Brain microvascular endothelial cell (primary cell): ENCODE measurements around the gene MAP3K5.

Source experiments
- DNase-seq: peaks from one replicate; pipeline ENCODE4 v3.0.0-alpha.2; 2020
- H3K27ac ChIP-seq: fragments of 250-450 bp; sonication (Bioruptor Pico); 2 replicates; pipeline ENCODE4 v1.5.1; 2020; ENCODE audit warnings: mild to moderate bottlenecking, moderate library complexity
- H3K27me3 ChIP-seq: fragments of 250-450 bp; sonication (Bioruptor Pico); replicated peaks from 2 replicates; pipeline ENCODE4 v1.5.1; 2020; ENCODE audit warnings: mild to moderate bottlenecking
- H3K36me3 ChIP-seq: fragments of 250-450 bp; sonication (Bioruptor Pico); replicated peaks from 2 replicates; pipeline ENCODE4 v1.5.1; 2020; ENCODE audit warnings: mild to moderate bottlenecking
- H3K4me3 ChIP-seq: 2 replicates; pipeline ENCODE4 v1.5.1; 2011; ENCODE audit warnings: low read depth, mild to moderate bottlenecking, control low read depth, low read length, moderate library complexity
- in situ Hi-C: cut with HindIII; loops from 2 replicates; pipeline ENCODE4 v1.10.0; 2017; ENCODE audit warnings: low sequenced_read_pairs, low pct_ligation_motif_present
- TF ChIP-seq, protein P1 (sequence below): IDR thresholded peaks from 2 replicates; pipeline ENCODE4 v1.5.1; 2011; ENCODE audit warnings: low read depth, mild to moderate bottlenecking, moderate library complexity, low read length, control low read depth, inconsistent platforms; ENCODE audit errors: missing control alignments

The MAP3K5 gene

DNA sequence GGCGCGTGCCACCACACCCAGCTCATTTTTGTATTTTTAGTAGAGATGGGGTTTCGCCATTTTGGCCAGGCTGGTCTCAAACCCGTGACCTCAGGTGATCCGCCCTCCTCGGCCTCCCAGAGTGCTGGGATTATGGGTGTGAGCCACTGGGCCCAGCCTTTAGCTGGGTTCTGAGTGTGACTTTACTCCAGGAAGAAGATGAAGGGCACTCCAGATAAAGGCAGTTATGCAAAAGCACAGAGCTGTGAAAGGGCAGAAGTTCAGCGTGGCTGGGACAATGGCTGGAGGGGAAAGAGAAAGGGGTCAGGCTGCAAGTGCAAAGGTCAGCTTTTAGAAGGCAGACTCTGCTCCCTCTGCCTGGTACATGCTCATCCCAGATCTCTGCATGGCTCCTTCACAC is 39.7 kb downstream of the MAP3K5 start:
- TF ChIP-seq, protein P1, sequence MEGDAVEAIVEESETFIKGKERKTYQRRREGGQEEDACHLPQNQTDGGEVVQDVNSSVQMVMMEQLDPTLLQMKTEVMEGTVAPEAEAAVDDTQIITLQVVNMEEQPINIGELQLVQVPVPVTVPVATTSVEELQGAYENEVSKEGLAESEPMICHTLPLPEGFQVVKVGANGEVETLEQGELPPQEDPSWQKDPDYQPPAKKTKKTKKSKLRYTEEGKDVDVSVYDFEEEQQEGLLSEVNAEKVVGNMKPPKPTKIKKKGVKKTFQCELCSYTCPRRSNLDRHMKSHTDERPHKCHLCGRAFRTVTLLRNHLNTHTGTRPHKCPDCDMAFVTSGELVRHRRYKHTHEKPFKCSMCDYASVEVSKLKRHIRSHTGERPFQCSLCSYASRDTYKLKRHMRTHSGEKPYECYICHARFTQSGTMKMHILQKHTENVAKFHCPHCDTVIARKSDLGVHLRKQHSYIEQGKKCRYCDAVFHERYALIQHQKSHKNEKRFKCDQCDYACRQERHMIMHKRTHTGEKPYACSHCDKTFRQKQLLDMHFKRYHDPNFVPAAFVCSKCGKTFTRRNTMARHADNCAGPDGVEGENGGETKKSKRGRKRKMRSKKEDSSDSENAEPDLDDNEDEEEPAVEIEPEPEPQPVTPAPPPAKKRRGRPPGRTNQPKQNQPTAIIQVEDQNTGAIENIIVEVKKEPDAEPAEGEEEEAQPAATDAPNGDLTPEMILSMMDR = no peak
- H3K27ac ChIP-seq = no peak overlapping the region
- DNase-seq = no peak

DNA sequence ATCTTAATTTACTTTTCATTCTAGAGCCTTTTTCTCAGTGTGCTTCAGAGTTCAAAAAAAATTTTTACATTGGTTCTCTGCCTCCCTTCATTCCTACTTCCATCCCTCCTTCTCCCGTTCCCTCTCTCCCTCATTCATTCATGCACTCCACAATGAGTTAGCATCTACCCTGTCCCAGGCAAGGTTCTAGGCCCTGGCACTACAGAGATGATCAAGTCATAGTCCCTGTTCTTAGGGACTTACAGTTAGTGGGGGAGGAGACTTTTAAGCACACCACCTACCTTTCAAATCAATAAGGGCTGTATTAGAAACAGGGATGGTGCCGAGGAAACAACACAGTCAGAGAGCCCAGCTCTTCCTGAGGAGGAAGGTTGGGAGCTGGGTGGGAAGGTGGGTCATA is 40.3 kb downstream of the MAP3K5 start:
- TF ChIP-seq, protein P1 = no peak
- Histone ChIP-seq H3K27me3 (no peaks in the 10 kb centered on the region), H3K4me3 (no peak overlapping the region), H3K36me3 (no peaks in the 10 kb centered on the region), H3K27ac (no peak overlapping the region)
- DNase-seq = no peak
- in situ Hi-C loops = no loop called here

More for the DNA sequence above, 39.7 kb downstream of the MAP3K5 start:
- no peaks in the 10 kb centered on the region for H3K36me3 ChIP-seq
- H3K4me3 ChIP-seq = no peak overlapping the region
- in situ Hi-C loops = no loop called here
- H3K27me3 ChIP-seq = no peaks in the 10 kb centered on the region

DNA sequence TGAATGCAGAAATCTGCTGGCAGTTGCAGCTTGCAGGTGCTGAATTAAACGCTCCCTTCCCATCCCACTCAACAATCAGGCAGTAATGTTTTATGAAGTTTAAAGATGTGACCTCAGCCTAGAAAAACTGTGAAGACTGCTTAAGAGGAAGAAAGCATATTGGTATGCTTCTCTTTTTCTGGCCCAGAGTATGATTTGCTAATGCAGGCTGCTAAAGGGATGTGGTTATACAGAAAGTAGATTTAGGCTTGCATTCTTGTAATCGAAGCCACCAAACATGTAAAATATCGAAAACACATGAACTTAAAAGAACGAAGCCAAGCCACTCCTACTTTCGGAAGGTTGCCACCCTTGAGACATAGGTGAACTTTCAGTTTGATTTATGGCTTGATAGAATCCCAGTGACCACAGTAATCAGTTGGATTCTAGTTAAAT is 40.7 kb downstream of the MAP3K5 start:
- in situ Hi-C loops = no loop called here
- no peak for DNase-seq
- TF ChIP-seq, protein P1 = no peak

DNA sequence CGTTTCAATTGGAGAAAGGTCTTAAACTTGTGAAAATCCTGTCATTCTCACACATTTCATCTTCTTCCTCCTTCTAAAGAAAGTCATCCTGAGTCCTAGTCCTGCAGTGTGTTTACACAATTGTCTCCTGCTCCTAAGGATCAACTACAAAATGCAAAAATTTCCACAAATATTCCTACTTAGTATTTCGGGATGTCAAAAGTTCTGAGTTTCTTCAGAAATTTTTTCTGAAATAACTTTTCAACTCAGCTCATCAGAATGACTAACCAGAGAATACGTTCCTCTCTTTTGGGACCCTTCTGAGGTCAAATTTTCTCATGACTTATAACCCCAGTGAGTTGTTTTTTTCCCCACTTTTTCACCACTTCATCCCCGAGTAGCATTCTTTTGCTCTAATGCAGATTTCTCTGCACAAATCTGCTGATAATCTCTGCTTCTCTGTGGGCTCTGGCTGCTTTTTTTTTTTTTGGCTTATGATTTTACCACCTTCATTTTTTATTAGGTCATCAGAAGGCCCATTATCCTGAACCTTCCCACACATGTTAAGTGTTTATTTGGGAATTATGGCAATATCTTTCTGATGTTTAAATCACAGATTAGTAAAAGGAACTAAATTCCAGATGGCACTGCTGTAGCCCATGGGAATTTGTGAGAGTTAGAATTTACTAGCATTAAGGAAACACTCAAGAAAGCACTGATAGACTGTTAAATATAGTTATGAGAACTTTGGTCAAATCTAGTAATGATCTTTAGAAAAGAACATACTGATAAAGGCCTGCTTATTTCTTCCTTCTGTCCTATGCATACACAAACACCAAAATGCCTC is 41.4 kb downstream of the MAP3K5 start:
- in situ Hi-C loops = no loop called here
- TF ChIP-seq, protein P1 = no peak
- Histone ChIP-seq H3K27me3 (no peaks in the 10 kb centered on the region), H3K27ac (no peak overlapping the region), H3K4me3 (no peak overlapping the region), H3K36me3 (no peaks in the 10 kb centered on the region)
- DNase-seq = no peak

More for the DNA sequence above, 40.7 kb downstream of the MAP3K5 start:
- Histone ChIP-seq H3K4me3 (no peak overlapping the region), H3K36me3 (no peaks in the 10 kb centered on the region), H3K27ac (no peak overlapping the region), H3K27me3 (no peaks in the 10 kb centered on the region)

DNA sequence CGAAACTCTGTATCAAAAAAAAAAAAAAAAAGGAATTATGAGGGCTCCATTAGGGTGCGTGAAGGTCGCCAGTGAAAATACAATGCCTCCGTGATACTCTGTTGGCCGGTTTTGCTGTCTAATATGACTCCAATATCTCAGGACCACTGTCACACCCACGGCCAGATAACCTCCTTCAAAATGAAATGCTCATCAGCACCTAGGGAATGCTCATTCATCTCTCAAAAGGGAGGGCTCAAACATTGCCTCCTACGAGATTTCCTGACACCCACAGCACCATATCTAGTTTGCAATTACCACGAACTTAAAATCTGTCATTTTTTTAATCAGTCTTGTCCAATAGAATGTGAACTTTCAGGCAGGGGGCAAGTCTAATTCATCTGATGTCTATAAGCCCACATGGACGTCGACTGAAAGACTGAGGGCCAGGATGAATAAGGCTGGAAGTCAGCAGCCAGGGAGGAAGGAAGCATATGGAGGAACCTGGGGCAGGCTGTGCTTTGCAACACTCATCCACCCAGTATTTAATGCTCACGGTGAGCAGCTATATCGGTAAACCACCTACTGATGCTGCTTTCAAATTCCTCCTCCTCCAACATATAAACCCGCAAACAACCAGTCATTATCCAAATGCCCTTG is 42.8 kb downstream of the MAP3K5 start:
- no peak for DNase-seq
- TF ChIP-seq, protein P1 = no peak
- no peaks in the 10 kb centered on the region for H3K27me3 ChIP-seq
- H3K4me3 ChIP-seq = no peak overlapping the region
- no peaks in the 10 kb centered on the region for H3K36me3 ChIP-seq
- in situ Hi-C loops = no loop called here
- H3K27ac ChIP-seq = no peak overlapping the region
